IMR-90 (cell line): ENCODE measurements around the gene SFTA2. TPM values are rescaled to one million over a fixed set of nuclear protein-coding genes. Genes with fewer than 3 reads are reported as not detected.

Source experiments
- ATAC-seq: fragments of 200-7000 bp; cut with Tn5 transposase; 2 replicates; pipeline ENCODE4 v1.9.1; 2020; ENCODE audit warnings: low read depth, mild to moderate bottlenecking, moderate library complexity
- BruUV-seq: library from RNA; stranded (reverse); fragments of 400-500 nt; replicated peaks from 2 replicates; lab custom pipeline; 2021; lab: Mats Ljungman, UMichigan
- CTCF ChIA-PET: fragments of 300-600 bp; formaldehyde crosslinking; extraction: SDS; loops from one replicate; lab custom pipeline; 2021; ENCODE audit warnings: antibody characterized with exemption; lab: Yijun Ruan, JAX
- POLR2A ChIA-PET: fragments of 300-600 bp; sonication (Branson Sonifier 250); formaldehyde crosslinking; loops from one replicate; lab custom pipeline; 2022; ENCODE audit warnings: antibody characterized with exemption; ENCODE audit not compliant: unreplicated experiment; lab: Charles Lee
- DNase-seq: peaks from one replicate; pipeline ENCODE4 v3.0.0; 2013
- H2AFZ ChIP-seq: replicated peaks from 2 replicates; pipeline ENCODE3; 2013; ENCODE audit warnings: low read length, mild to moderate bottlenecking; ENCODE audit not compliant: poor library complexity
- H2AK5ac ChIP-seq: 2 replicates; pipeline ENCODE4 v1.6.1; 2013; ENCODE audit warnings: low read depth, low read length, inconsistent platforms
- H2AK9ac ChIP-seq: replicated peaks from 2 replicates; pipeline ENCODE3; 2013; ENCODE audit warnings: mild to moderate bottlenecking, low read depth, low read length, moderate library complexity; ENCODE audit not compliant: poor library complexity
- H2BK120ac ChIP-seq: 2 replicates; pipeline ENCODE4 v1.6.1; 2013; ENCODE audit warnings: low read depth, low read length, inconsistent platforms
- H2BK15ac ChIP-seq: 3 replicates; pipeline ENCODE4 v1.6.1; 2013; ENCODE audit warnings: low read depth, low read length, inconsistent platforms
- H2BK20ac ChIP-seq: 2 replicates; pipeline ENCODE4 v1.6.1; 2013; ENCODE audit warnings: low read depth, mild to moderate bottlenecking, inconsistent platforms, low read length, moderate library complexity
- H2BK5ac ChIP-seq: 2 replicates; pipeline ENCODE4 v1.6.1; 2013; ENCODE audit warnings: mild to moderate bottlenecking, low read depth, low read length, inconsistent platforms; ENCODE audit not compliant: poor library complexity, severe bottlenecking
- H3K14ac ChIP-seq: replicated peaks from 2 replicates; pipeline ENCODE4 v1.6.1; 2013; ENCODE audit warnings: low read depth, low read length, inconsistent platforms
- H3K18ac ChIP-seq: 2 replicates; pipeline ENCODE4 v1.6.1; 2013; ENCODE audit warnings: low read depth, low read length, control low read depth
- H3K23ac ChIP-seq: 2 replicates; pipeline ENCODE4 v1.6.1; 2013; ENCODE audit warnings: low read depth, low read length, inconsistent platforms
- H3K27ac ChIP-seq: 2 replicates; pipeline ENCODE4 v1.5.1; 2013; ENCODE audit warnings: mild to moderate bottlenecking, control low read depth, low read length; ENCODE audit not compliant: insufficient read depth
- H3K27me3 ChIP-seq: 2 replicates; pipeline ENCODE4 v1.6.1; 2013; ENCODE audit warnings: low read length; ENCODE audit not compliant: control insufficient read depth, insufficient read depth
- H3K36me3 ChIP-seq: 2 replicates; pipeline ENCODE4 v1.6.1; 2013; ENCODE audit warnings: low read length, mixed read lengths; ENCODE audit not compliant: control insufficient read depth, insufficient read depth
- H3K4ac ChIP-seq: 2 replicates; pipeline ENCODE4 v1.6.1; 2013; ENCODE audit warnings: low read depth, low read length, inconsistent platforms
- H3K4me1 ChIP-seq: 2 replicates; pipeline ENCODE4 v1.6.1; 2013; ENCODE audit warnings: low read length, mixed read lengths; ENCODE audit not compliant: control insufficient read depth, insufficient read depth
- H3K4me2 ChIP-seq: 2 replicates; pipeline ENCODE4 v1.6.1; 2013; ENCODE audit warnings: low read depth, mild to moderate bottlenecking, control low read depth, low read length, moderate library complexity
- H3K4me3 ChIP-seq: 2 replicates; pipeline ENCODE4 v1.5.1; 2013; ENCODE audit warnings: low read depth, mild to moderate bottlenecking, control low read depth, low read length, moderate library complexity; ENCODE audit not compliant: insufficient read depth
- H3K56ac ChIP-seq: 2 replicates; pipeline ENCODE4 v1.6.1; 2013; ENCODE audit warnings: low read length, inconsistent platforms; ENCODE audit not compliant: insufficient read depth; ENCODE audit errors: extremely low read depth
- H3K79me1 ChIP-seq, 2 experiments: 2 replicates each; pipeline ENCODE4 v1.6.1; 2013; ENCODE audit warnings: low read length in 2 of 2, inconsistent platforms in 1 of 2, low read depth in 1 of 2
- H3K9ac ChIP-seq: 2 replicates; pipeline ENCODE4 v1.6.1; 2013; ENCODE audit warnings: low read depth, low read length, control low read depth
- H3K9me1 ChIP-seq: 2 replicates; pipeline ENCODE4 v1.6.1; 2013; ENCODE audit warnings: low read length, inconsistent platforms; ENCODE audit not compliant: insufficient read depth
- H3K9me3 ChIP-seq: 2 replicates; pipeline ENCODE4 v1.6.1; 2013; ENCODE audit warnings: low read length; ENCODE audit not compliant: control insufficient read depth, insufficient read depth
- H4K20me1 ChIP-seq: 2 replicates; pipeline ENCODE4 v1.6.1; 2013; ENCODE audit warnings: low read length, inconsistent platforms; ENCODE audit not compliant: insufficient read depth
- H4K5ac ChIP-seq: 2 replicates; pipeline ENCODE4 v1.6.1; 2013; ENCODE audit warnings: mild to moderate bottlenecking, low read depth, low read length, control low read depth
- H4K8ac ChIP-seq, 2 experiments: 2 replicates each; pipeline ENCODE4 v1.6.1; 2013; ENCODE audit warnings: low read depth in 2 of 2, low read length in 2 of 2, control low read depth in 1 of 2, inconsistent platforms in 1 of 2
- H4K91ac ChIP-seq: 2 replicates; pipeline ENCODE4 v1.6.1; 2013; ENCODE audit warnings: low read depth, low read length, inconsistent platforms; ENCODE audit not compliant: insufficient read depth
- CHD1 ChIP-seq: IDR thresholded peaks from 2 replicates; pipeline ENCODE4 v1.6.1; 2012; ENCODE audit warnings: low read depth, low read length, improper control_type of control experiment
- CTCF ChIP-seq: conservative IDR thresholded peaks from 2 replicates; pipeline ENCODE4 v1.5.1; 2012; ENCODE audit warnings: mild to moderate bottlenecking, low read depth, low read length, improper control_type of control experiment
- MAFK ChIP-seq: IDR thresholded peaks from 2 replicates; pipeline ENCODE4 v1.6.1; 2012; ENCODE audit warnings: low read depth, low read length, improper control_type of control experiment
- MXI1 ChIP-seq: IDR thresholded peaks from 2 replicates; pipeline ENCODE4 v1.6.1; 2012; ENCODE audit warnings: low read depth, mild to moderate bottlenecking, low read length, moderate library complexity, borderline replicate concordance
- POLR2A ChIP-seq: IDR thresholded peaks from 2 replicates; pipeline ENCODE4 v1.6.1; 2012; ENCODE audit warnings: mild to moderate bottlenecking, low read depth, low read length
- RAD21 ChIP-seq: IDR thresholded peaks from 2 replicates; pipeline ENCODE4 v1.6.1; 2012; ENCODE audit warnings: low read length, improper control_type of control experiment
- RCOR1 ChIP-seq: IDR thresholded peaks from 2 replicates; pipeline ENCODE4 v1.6.1; 2012; ENCODE audit warnings: mild to moderate bottlenecking, low read length, improper control_type of control experiment; ENCODE audit not compliant: insufficient replicate concordance
- SMC3 ChIP-seq: fragments of 150-350 bp; IDR thresholded peaks from 2 replicates; pipeline ENCODE4 v1.6.1; 2016; ENCODE audit warnings: low read depth, mild to moderate bottlenecking, antibody characterized with exemption, low read length, moderate library complexity
- WGBS, 2 experiments: methylation state at CpG; one replicate each; pipeline versions ENCODE4 v1.1.5 to v1.1.7; 2013; ENCODE audit warnings: missing lambda C conversion rate in 2 of 2; ENCODE audit not compliant: insufficient read length in 1 of 2; ENCODE audit errors: extremely low coverage in 2 of 2; 5-methylcytosine and 5-hydroxymethylcytosine counted together
- dilution Hi-C: fragments of 300-500 bp; cut with HindIII; formaldehyde crosslinking; loops from one replicate; pipeline ENCODE4 v1.14.3; 2018; ENCODE audit warnings: low sequenced_read_pairs; ENCODE audit not compliant: unreplicated experiment
- in situ Hi-C: fragments of 300-500 bp; cut with MboI; formaldehyde crosslinking; loops from 3 replicates; pipeline ENCODE4 v1.14.3; 2019; ENCODE audit warnings: low sequenced_read_pairs, inconsistent platforms, mixed read lengths
- intact Hi-C: fragments of 100-400 bp; cut with micrococcal nuclease; formaldehyde crosslinking; loops from 2 replicates; pipeline ENCODE4 v1.10.0; 2022
- polyA plus RNA-seq, 3 experiments: library from polyadenylated mRNA; depleted of rRNA; stranded (reverse); fragments of >200 nt; gene quantifications; 2 replicates each; pipeline ENCODE4 v1.2.3, GENCODE V29; 2012; ENCODE audit warnings: low replicate concordance in 1 of 3
- total RNA-seq: library from RNA; depleted of rRNA; stranded (reverse); fragments of >200 nt; gene quantifications from 2 replicates; pipeline ENCODE4 v1.2.3, GENCODE V29; 2012
- TF ChIP-seq, protein P1 (sequence below): fragments of 150-350 bp; IDR thresholded peaks from 2 replicates; pipeline ENCODE4 v1.6.1; 2017; ENCODE audit warnings: mild to moderate bottlenecking, antibody characterized with exemption, low read length, low read depth

The SFTA2 gene
- total and polyA plus RNA-seq, 2 of the 4 experiments (the other 2 are of a cell fraction), result not detected

DNA sequence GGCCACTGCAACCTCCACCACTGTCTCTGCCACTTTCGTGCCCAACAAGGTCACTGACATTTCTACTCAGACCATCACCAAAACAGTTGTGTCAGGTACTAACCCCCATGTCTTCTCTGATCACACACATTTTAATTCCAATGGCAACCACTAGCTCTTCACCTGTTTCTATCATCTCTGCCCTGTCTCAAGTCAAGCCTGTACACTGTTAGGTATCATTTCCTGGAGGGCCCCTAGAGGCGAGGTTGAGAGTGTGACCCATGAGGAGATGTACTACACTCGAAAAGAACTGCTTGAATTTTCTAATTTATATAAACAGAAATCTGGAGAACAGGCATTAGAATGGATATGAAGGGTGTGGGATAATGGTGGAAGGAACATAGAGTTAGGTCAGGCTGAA, 34.2 kb upstream of the SFTA2 start:
- ChIA-PET POLR2A (no interaction called here), CTCF (no interaction called here)
- Histone ChIP-seq H4K20me1 (no peaks in the 10 kb centered on the region), H3K4me2 (no peak overlapping the region), H3K56ac (no peak overlapping the region), H3K14ac (no peak overlapping the region), H4K5ac (no peak overlapping the region), H4K91ac (no peak overlapping the region), H4K8ac (no peak overlapping the region), H3K36me3 (no peaks in the 10 kb centered on the region), H2BK5ac (no peak overlapping the region), H3K4ac (no peak overlapping the region), H3K27me3 (peaks cover 25% of the 10 kb centered on the region), H2BK120ac (no peak overlapping the region), H3K27ac (no peak overlapping the region), H2AFZ (no peak overlapping the region), H3K9me1 (no peaks in the 10 kb centered on the region), H3K4me1 (no peaks in the 10 kb centered on the region), H2AK5ac (no peak overlapping the region), H2BK20ac (no peak overlapping the region), H3K79me1 (no peaks in the 10 kb centered on the region), H3K9ac (no peak overlapping the region), H2BK15ac (no peak overlapping the region), H3K9me3 (no peaks in the 10 kb centered on the region), H3K4me3 (no peak overlapping the region), H2AK9ac (no peak overlapping the region), H3K23ac (no peak overlapping the region), H3K18ac (no peak overlapping the region)
- no TSS peak for BruUV-seq
- intact Hi-C loops, result no loop called here
- ATAC-seq (no peak), DNase-seq (no peak)
- 43% methylated on average over 1 of the region's 3 CpGs; no CpG with 5 or more reads in 1 of the 2 experiments for WGBS, 2 experiments
- dilution Hi-C loops, result no loop called here
- TF ChIP-seq MXI1 (no peak), MAFK (no peak), CHD1 (no peak), RCOR1 (no peak), RAD21 (no peak), CTCF (no peak), SMC3 (no peak), POLR2A (no peak)
- TF ChIP-seq, protein P1, sequence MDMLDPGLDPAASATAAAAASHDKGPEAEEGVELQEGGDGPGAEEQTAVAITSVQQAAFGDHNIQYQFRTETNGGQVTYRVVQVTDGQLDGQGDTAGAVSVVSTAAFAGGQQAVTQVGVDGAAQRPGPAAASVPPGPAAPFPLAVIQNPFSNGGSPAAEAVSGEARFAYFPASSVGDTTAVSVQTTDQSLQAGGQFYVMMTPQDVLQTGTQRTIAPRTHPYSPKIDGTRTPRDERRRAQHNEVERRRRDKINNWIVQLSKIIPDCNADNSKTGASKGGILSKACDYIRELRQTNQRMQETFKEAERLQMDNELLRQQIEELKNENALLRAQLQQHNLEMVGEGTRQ, result no peak
- in situ Hi-C loops, result no loop called here
